GM23338 (cell line): ENCODE results near the gene ZFP36. TPM values are rescaled to one million over a fixed set of nuclear protein-coding genes. Genes with fewer than 3 reads are reported as not detected.

Experiments used
- ATAC-seq: fragments of 200-7000 bp; cut with Tn5 transposase; 3 replicates; pipeline ENCODE4 v1.9.1; 2020
- DNase-seq: peaks from one replicate; pipeline ENCODE4 v3.0.0-alpha.2; 2015; ENCODE audit warnings: low spot score
- H2AFZ ChIP-seq: fragments of 200-600 bp; sonication (generic); 2 replicates; pipeline ENCODE4 v1.8.0; 2016; ENCODE audit warnings: antibody characterized with exemption, mild to moderate bottlenecking, moderate library complexity
- H3F3A ChIP-seq: fragments of 200-600 bp; sonication (generic); replicated peaks from 2 replicates; pipeline ENCODE4 v1.8.0; 2017; ENCODE audit warnings: antibody characterized with exemption, mixed run types, low read depth
- H3K27ac ChIP-seq: fragments of 200-600 bp; sonication (generic); 2 replicates; pipeline ENCODE4 v1.6.1; 2016; ENCODE audit warnings: low read depth
- H3K27me3 ChIP-seq: fragments of 200-600 bp; sonication (generic); 2 replicates; pipeline ENCODE4 v1.8.0; 2016; ENCODE audit warnings: mild to moderate bottlenecking, mixed run types, moderate library complexity; ENCODE audit not compliant: insufficient read depth
- H3K36me3 ChIP-seq: fragments of 200-600 bp; sonication (generic); 2 replicates; pipeline ENCODE4 v1.8.0; 2016; ENCODE audit warnings: mild to moderate bottlenecking; ENCODE audit not compliant: insufficient read depth
- H3K4me1 ChIP-seq: fragments of 200-600 bp; sonication (generic); 2 replicates; pipeline ENCODE4 v1.8.0; 2016; ENCODE audit warnings: mild to moderate bottlenecking, moderate library complexity; ENCODE audit not compliant: insufficient read depth
- H3K4me2 ChIP-seq: fragments of 200-600 bp; sonication (generic); 2 replicates; pipeline ENCODE4 v1.7.1; 2017; ENCODE audit warnings: mixed run types
- H3K4me3 ChIP-seq: fragments of 200-600 bp; sonication (generic); 2 replicates; pipeline ENCODE4 v1.6.1; 2016; ENCODE audit warnings: mixed run types
- H3K79me2 ChIP-seq: fragments of 200-600 bp; sonication (generic); replicated peaks from 2 replicates; pipeline ENCODE4 v1.8.0; 2017; ENCODE audit warnings: mild to moderate bottlenecking; ENCODE audit not compliant: insufficient read depth
- H3K9me2 ChIP-seq: fragments of 200-600 bp; sonication (generic); 2 replicates; pipeline ENCODE4 v1.8.0; 2017; ENCODE audit not compliant: insufficient read depth
- H4K20me1 ChIP-seq: fragments of 200-600 bp; sonication (generic); replicated peaks from 2 replicates; pipeline ENCODE4 v1.8.0; 2017; ENCODE audit warnings: mild to moderate bottlenecking; ENCODE audit not compliant: insufficient read depth
- H3K27ac Mint-ChIP-seq: 2 replicates; pipeline ENCODE4 v1.8.0; 2020; ENCODE audit warnings: inconsistent platforms, mild to moderate bottlenecking, moderate library complexity, mixed read lengths
- H3K27me3 Mint-ChIP-seq: 3 replicates; pipeline ENCODE4 v1.8.0; 2022; ENCODE audit warnings: low read depth, mild to moderate bottlenecking, moderate library complexity, mixed read lengths, inconsistent platforms; ENCODE audit not compliant: insufficient read depth, poor library complexity
- H3K36me3 Mint-ChIP-seq: 3 replicates; pipeline ENCODE4 v1.8.0; 2021; ENCODE audit warnings: low read depth, mild to moderate bottlenecking, inconsistent platforms, moderate library complexity, mixed read lengths
- H3K4me1 Mint-ChIP-seq: 3 replicates; pipeline ENCODE4 v1.8.0; 2020; ENCODE audit warnings: mild to moderate bottlenecking, inconsistent platforms, mixed read lengths
- H3K4me3 Mint-ChIP-seq: 3 replicates; pipeline ENCODE4 v1.8.0; 2021; ENCODE audit warnings: moderate library complexity, mild to moderate bottlenecking, inconsistent platforms, mixed read lengths
- H3K9me3 Mint-ChIP-seq: 3 replicates; pipeline ENCODE4 v1.8.0; 2020; ENCODE audit warnings: moderate library complexity, mild to moderate bottlenecking, inconsistent platforms, mixed read lengths
- EZH2phosphoT487 ChIP-seq: fragments of 200-600 bp; sonication (generic); IDR thresholded peaks from one replicate; pipeline ENCODE4 v1.8.1; 2018; ENCODE audit warnings: antibody characterized with exemption; ENCODE audit not compliant: unreplicated experiment
- polyA plus RNA-seq: library from polyadenylated mRNA; unstranded; fragments of >200 nt; fragmentation: Nextera tagmentation; extraction: Ambion mirVana; gene quantifications from 2 replicates; pipeline ENCODE4 v1.2.1, GENCODE V29; 2016
- total RNA-seq: library from RNA; depleted of rRNA; stranded (reverse); fragments of >200 nt; shearing (Covaris generic); gene quantifications from 2 replicates; pipeline ENCODE4 v1.2.3, GENCODE V29; 2014
- TF ChIP-seq, protein P1 (sequence below): fragments of 250-450 bp; sonication (Bioruptor Pico); IDR thresholded peaks from 2 replicates; pipeline ENCODE4 v1.5.0; 2020; ENCODE audit warnings: mild to moderate bottlenecking, moderate library complexity

Gene ZFP36
- total and polyA plus RNA-seq, 2 experiments from 2014 or later = 9.5 to 27.5 TPM

DNA sequence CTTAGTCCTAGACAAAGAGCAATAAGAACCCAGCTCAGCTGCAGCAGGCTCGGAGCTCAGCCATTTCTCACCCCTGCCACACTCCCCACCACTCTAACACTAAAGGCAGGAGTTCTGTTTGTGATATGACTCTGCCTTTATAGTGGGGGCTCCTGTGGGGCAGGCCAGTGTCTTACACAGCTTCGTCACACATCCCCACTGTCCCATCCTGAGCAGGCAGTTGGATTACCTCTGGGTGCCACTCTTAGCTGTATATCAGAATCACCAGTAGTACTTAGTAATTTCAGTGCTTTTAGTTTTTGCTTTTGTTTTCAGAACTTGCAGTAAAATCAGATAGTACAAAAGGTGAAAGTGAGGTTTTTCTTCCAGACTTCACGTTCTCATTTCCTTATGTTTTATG lies 47.6 kb upstream of the ZFP36 start:
- peaks cover 77% of the 10 kb centered on the region for H3K36me3 Mint-ChIP-seq

More for the DNA sequence above, 47.6 kb upstream of the ZFP36 start:
- no peaks in the 10 kb centered on the region for H3K79me2 ChIP-seq
- ATAC-seq = no peak
- H3K4me2 ChIP-seq = no peak overlapping the region
- H2AFZ ChIP-seq = no peak overlapping the region
- peaks cover 28% of the 10 kb centered on the region for H4K20me1 ChIP-seq
- no peaks in the 10 kb centered on the region for H3K4me1 ChIP-seq
- DNase-seq = no peak
- no peak overlapping the region for H3K27ac ChIP-seq
- no peak overlapping the region for H3K27ac Mint-ChIP-seq
- H3K27me3 Mint-ChIP-seq = peaks cover 5% of the 10 kb centered on the region
- no peaks in the 10 kb centered on the region for H3K4me1 Mint-ChIP-seq
- H3K4me3 ChIP-seq = no peak overlapping the region
- H3K27me3 ChIP-seq = no peaks in the 10 kb centered on the region
- H3K36me3 ChIP-seq = peaks cover 38% of the 10 kb centered on the region
- peaks cover 10% of the 10 kb centered on the region; the same call in 1 of the 2 replicates for H3F3A ChIP-seq
- H3K9me2 ChIP-seq = no peaks in the 10 kb centered on the region
- TF ChIP-seq EZH2phosphoT487 = no peak
- TF ChIP-seq, protein P1, sequence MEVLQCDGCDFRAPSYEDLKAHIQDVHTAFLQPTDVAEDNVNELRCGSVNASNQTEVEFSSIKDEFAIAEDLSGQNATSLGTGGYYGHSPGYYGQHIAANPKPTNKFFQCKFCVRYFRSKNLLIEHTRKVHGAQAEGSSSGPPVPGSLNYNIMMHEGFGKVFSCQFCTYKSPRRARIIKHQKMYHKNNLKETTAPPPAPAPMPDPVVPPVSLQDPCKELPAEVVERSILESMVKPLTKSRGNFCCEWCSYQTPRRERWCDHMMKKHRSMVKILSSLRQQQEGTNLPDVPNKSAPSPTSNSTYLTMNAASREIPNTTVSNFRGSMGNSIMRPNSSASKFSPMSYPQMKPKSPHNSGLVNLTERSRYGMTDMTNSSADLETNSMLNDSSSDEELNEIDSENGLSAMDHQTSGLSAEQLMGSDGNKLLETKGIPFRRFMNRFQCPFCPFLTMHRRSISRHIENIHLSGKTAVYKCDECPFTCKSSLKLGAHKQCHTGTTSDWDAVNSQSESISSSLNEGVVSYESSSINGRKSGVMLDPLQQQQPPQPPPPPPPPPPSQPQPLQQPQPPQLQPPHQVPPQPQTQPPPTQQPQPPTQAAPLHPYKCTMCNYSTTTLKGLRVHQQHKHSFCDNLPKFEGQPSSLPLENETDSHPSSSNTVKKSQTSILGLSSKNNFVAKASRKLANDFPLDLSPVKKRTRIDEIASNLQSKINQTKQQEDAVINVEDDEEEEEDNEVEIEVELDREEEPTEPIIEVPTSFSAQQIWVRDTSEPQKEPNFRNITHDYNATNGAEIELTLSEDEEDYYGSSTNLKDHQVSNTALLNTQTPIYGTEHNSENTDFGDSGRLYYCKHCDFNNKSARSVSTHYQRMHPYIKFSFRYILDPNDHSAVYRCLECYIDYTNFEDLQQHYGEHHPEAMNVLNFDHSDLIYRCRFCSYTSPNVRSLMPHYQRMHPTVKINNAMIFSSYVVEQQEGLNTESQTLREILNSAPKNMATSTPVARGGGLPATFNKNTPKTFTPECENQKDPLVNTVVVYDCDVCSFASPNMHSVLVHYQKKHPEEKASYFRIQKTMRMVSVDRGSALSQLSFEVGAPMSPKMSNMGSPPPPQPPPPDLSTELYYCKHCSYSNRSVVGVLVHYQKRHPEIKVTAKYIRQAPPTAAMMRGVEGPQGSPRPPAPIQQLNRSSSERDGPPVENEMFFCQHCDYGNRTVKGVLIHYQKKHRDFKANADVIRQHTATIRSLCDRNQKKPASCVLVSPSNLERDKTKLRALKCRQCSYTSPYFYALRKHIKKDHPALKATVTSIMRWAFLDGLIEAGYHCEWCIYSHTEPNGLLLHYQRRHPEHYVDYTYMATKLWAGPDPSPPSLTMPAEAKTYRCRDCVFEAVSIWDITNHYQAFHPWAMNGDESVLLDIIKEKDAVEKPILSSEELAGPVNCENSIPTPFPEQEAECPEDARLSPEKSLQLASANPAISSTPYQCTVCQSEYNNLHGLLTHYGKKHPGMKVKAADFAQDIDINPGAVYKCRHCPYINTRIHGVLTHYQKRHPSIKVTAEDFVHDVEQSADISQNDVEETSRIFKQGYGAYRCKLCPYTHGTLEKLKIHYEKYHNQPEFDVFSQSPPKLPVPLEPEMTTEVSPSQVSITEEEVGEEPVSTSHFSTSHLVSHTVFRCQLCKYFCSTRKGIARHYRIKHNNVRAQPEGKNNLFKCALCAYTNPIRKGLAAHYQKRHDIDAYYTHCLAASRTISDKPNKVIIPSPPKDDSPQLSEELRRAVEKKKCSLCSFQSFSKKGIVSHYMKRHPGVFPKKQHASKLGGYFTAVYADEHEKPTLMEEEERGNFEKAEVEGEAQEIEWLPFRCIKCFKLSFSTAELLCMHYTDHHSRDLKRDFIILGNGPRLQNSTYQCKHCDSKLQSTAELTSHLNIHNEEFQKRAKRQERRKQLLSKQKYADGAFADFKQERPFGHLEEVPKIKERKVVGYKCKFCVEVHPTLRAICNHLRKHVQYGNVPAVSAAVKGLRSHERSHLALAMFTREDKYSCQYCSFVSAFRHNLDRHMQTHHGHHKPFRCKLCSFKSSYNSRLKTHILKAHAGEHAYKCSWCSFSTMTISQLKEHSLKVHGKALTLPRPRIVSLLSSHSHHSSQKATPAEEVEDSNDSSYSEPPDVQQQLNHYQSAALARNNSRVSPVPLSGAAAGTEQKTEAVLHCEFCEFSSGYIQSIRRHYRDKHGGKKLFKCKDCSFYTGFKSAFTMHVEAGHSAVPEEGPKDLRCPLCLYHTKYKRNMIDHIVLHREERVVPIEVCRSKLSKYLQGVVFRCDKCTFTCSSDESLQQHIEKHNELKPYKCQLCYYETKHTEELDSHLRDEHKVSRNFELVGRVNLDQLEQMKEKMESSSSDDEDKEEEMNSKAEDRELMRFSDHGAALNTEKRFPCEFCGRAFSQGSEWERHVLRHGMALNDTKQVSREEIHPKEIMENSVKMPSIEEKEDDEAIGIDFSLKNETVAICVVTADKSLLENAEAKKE = no peak
- H3K9me3 Mint-ChIP-seq = no peaks in the 10 kb centered on the region
- no peak overlapping the region for H3K4me3 Mint-ChIP-seq
